RWPE2 (cell line): ENCODE results near the gene ASCL5.

Experiments used
- ATAC-seq: fragments of 200-7000 bp; cut with Tn5 transposase; 3 replicates; pipeline ENCODE4 v1.9.1; 2021; ENCODE audit warnings: low read depth
- DNase-seq: peaks from one replicate; pipeline ENCODE4 v3.0.0-alpha.2; 2020; ENCODE audit warnings: low spot score
- H3K27ac ChIP-seq: fragments of 450-650 bp; 2 replicates; pipeline ENCODE4 v1.5.1; 2017; ENCODE audit warnings: mild to moderate bottlenecking; ENCODE audit not compliant: poor library complexity, severe bottlenecking
- H3K27me3 ChIP-seq: fragments of 250-450 bp; sonication (Bioruptor Pico); 2 replicates; pipeline ENCODE4 v1.5.1; 2021; ENCODE audit warnings: mild to moderate bottlenecking, moderate library complexity; ENCODE audit not compliant: insufficient read depth, poor library complexity, severe bottlenecking
- H3K36me3 ChIP-seq: fragments of 250-450 bp; sonication (Bioruptor Pico); 2 replicates; pipeline ENCODE4 v1.5.1; 2020; ENCODE audit warnings: low read depth, mild to moderate bottlenecking, moderate library complexity
- H3K4me1 ChIP-seq: fragments of 250-450 bp; sonication (Bioruptor Pico); 2 replicates; pipeline ENCODE4 v1.5.1; 2021; ENCODE audit warnings: mild to moderate bottlenecking, moderate library complexity; ENCODE audit not compliant: insufficient read depth, poor library complexity, severe bottlenecking
- H3K4me3 ChIP-seq: fragments of 250-450 bp; sonication (Bioruptor Pico); 2 replicates; pipeline ENCODE4 v1.5.1; 2021; ENCODE audit warnings: mild to moderate bottlenecking, moderate library complexity; ENCODE audit not compliant: severe bottlenecking
- H3K9me3 ChIP-seq: fragments of 250-450 bp; sonication (Bioruptor Pico); 2 replicates; pipeline ENCODE4 v1.5.1; 2021; ENCODE audit warnings: mild to moderate bottlenecking, moderate library complexity; ENCODE audit not compliant: severe bottlenecking
- CTCF ChIP-seq: fragments of 450-650 bp; IDR thresholded peaks from one replicate; pipeline ENCODE4 v1.5.1; 2017; ENCODE audit warnings: mild to moderate bottlenecking, moderate library complexity; ENCODE audit not compliant: poor library complexity, severe bottlenecking

Gene ASCL5

DNA sequence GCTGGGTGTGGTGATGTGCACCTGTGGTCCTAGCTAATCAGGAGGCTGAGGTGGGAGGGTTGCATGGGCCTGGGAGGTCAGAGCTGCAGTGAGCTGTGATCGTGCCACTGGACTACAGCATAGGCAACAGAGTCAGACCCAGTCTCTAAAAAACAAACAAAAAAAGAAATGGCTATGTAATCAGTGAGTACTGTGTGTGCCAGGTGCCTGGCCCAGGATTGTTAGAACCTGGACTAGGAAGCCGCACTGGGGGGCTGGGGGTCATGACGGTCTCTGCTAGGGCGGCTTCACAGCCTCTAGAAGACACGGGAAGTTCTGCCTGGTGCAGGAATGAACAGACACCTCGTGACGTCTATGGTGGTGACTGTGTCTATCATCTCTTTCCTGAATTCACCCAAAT is 18.8 kb upstream of the ASCL5 start:
- H3K27ac ChIP-seq: no peak overlapping the region
- H3K27me3 ChIP-seq: no peaks in the 10 kb centered on the region
- no peak for DNase-seq
- no peak for ATAC-seq
- H3K4me1 ChIP-seq: no peaks in the 10 kb centered on the region
- H3K4me3 ChIP-seq: no peak overlapping the region
- H3K36me3 ChIP-seq: peaks cover 87% of the 10 kb centered on the region
- no peaks in the 10 kb centered on the region for H3K9me3 ChIP-seq
- TF ChIP-seq CTCF: no peak

DNA sequence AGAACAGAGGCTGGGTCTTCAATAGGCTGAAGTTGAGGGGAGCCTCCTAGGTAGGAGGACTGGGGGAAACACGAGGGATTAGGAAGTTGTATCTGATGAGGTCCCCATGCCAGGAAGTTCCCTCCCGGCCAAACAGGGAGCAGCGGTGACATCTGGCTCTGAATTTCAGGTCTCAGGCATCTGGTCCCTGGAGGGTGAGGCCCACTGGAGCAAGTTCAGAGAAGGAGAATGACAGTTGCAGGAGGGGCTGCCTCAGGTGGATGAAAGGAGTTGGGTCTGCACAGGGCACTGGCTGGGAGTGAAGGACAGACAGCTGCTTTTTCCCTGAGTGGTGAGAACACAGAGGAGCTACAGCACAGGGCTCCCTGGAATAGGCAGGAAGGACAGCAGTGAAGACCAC is 18.1 kb upstream of the ASCL5 start:
- TF ChIP-seq CTCF: no peak
- ATAC-seq: no peak
- no peaks in the 10 kb centered on the region for H3K4me1 ChIP-seq
- peaks cover 88% of the 10 kb centered on the region for H3K36me3 ChIP-seq
- H3K27me3 ChIP-seq: no peaks in the 10 kb centered on the region
- no peaks in the 10 kb centered on the region for H3K9me3 ChIP-seq
- no peak for DNase-seq
- no peak overlapping the region for H3K27ac ChIP-seq
- H3K4me3 ChIP-seq: no peak overlapping the region

DNA sequence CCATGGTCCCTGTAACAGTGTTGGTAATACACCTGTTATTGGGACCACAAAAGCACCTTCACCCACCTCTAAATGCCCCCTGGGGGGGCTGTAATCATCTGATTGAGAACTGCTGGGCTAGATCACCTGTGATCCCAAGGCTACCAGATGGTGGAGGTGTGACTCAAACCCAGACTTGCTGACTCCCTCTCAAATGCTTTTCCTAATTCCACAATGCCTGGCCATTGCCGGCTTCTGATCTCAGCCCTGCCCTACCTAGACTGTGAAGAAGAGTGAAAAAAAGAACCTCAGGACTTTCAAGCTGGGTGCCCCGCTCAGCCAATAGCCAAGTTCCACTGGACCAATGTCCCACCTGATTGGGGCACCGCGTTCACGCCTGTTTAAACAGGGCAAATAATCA is 17.7 kb upstream of the ASCL5 start:
- no peak for TF ChIP-seq CTCF
- Histone ChIP-seq H3K4me1 (no peaks in the 10 kb centered on the region), H3K27ac (no peak overlapping the region), H3K36me3 (peaks cover 83% of the 10 kb centered on the region), H3K9me3 (no peaks in the 10 kb centered on the region), H3K27me3 (no peaks in the 10 kb centered on the region), H3K4me3 (no peak overlapping the region)
- DNase-seq (no peak), ATAC-seq (no peak)

DNA sequence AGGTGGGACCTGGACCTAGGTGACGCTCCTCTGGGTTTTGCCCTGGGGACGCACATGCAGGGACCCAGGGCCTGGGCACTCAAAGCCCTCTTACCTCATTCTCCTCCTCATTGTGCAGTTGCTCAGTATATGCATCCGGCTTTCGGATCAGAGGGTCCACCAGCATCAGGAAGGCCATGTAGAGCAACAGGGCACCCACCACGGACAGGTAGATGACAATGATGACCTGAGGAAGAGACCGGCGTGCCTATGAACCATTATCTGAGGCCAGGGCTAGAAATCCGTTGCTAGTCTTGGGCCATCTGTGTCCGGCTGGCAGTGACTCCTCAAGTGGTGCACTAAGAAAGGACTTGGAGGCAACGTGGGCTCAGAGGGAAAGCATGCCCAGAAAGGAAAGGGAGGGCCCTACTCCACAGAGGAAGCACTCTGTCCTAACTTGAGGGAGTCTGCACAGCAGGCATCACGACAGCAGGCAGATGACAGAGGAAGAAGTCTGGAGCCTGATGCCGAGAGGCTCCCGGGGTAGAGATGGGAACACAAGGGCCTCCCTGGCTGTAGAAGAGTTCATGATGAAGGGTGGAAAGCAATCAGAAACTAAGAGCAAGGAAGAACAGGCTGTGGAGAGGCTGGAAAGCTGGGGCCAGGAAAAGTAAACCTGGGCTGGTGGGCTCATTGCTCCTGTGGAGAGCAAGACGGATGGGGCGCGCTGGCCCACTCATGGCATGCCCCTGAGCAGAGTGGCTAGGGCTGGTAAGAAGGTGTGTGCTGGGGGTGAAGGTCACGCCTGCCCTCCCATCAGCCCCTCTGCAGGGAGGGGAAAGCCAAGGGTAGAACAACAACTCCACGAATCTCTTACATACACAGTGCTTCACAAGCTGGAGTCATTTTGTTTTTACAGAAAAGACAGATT is 17.0 kb upstream of the ASCL5 start:
- DNase-seq (no peak), ATAC-seq (no peak)
- H3K27ac ChIP-seq: no peak overlapping the region
- H3K4me1 ChIP-seq: no peaks in the 10 kb centered on the region
- H3K4me3 ChIP-seq: no peak overlapping the region
- peaks cover 76% of the 10 kb centered on the region for H3K36me3 ChIP-seq
- no peaks in the 10 kb centered on the region for H3K9me3 ChIP-seq
- no peaks in the 10 kb centered on the region for H3K27me3 ChIP-seq
- no peak for TF ChIP-seq CTCF
